GM04504 (cell line): ENCODE results near the gene CIB1.

Source experiments
- DNase-seq: peaks from one replicate; pipeline ENCODE4 v3.0.0-alpha.2; 2012; ENCODE audit warnings: low read depth

Gene CIB1

GRCh38 chr15:90214553-90215196 lies 19.1 kb downstream of the CIB1 start:
- no peak for DNase-seq

DNA sequence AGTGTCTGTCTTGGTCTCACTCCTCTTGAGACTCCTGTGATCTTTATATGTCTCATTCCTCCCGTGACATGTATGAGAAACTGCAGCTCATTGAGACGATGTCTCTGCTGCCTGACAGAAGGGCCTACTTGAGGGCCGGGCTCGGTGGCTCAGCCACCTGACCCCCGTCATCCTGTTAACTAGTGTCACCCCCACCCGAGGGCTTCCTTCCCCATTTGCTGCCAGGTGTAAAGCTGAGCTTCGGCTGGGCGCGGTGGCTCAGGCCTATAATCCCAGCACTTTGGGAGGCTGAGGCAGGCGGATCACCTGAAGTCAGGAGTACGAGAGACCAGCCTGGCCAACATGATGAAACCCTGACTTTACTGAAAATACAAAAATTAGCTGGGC lies 19.9 kb downstream of the CIB1 start:
- DNase-seq = no peak

- DNase-seq = no peak
These were observed 20.5 kb downstream of the CIB1 start for GRCh38 chr15:90213122-90213817.

- no peak for DNase-seq
These were observed 21.3 kb downstream of the CIB1 start for GRCh38 chr15:90212221-90213098.

DNA sequence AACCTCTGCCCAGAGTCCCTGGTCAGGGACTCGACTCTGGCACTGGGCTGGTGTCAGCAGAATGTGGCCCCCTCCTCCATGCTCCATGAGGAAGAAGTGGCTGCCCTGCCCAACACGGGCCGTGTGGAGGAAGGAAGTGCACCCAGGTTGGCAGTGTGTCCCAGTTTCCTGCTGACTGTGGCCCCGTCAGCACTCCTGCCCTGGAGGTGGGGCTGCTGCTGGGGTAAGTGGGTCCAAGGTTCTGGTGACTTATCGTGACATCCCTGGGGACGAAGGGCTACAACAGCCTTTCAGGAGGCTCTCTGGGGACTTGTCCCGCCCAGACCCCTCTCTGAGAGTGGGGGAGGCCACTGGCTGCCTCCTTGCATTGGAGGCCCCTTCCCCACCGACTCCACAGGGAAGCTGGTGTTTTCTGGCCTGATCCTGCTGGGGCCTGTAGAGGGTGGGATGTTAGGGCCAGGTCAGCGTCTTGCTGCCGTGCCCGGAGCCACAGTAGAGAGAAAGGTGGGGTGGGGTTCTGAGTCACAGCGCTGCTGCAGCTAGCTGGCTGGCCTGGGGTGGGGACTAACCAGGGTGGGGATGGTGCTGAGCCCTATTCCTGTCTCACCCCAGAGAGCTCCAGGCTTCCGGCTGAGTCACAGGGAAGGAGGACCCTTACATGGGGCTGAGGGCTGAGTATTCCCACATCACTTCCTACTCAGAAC lies 22.1 kb downstream of the CIB1 start:
- no peak for DNase-seq

GRCh38 chr15:90211009-90211408 lies 22.7 kb downstream of the CIB1 start:
- no peak for DNase-seq

DNA sequence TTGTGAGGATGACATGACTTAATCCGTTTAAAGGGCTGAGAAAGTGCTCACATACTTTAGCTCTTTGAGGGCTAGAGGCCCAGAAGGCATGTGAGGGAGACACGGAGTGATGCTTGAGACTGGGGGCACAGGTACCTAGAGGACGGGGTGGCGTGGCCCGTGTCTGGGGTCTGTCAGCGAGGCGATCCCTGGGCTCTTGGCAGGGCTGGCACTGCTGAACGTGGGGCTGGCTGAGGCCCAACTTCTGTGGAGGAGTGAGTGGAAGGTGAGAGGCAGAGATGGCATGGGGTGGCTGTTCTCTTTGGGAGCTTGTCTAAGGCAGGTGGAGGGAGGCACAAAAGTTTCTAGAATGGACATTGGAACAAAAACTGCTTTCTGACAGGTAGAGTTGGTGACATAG lies 23.1 kb downstream of the CIB1 start:
- DNase-seq = no peak

DNA sequence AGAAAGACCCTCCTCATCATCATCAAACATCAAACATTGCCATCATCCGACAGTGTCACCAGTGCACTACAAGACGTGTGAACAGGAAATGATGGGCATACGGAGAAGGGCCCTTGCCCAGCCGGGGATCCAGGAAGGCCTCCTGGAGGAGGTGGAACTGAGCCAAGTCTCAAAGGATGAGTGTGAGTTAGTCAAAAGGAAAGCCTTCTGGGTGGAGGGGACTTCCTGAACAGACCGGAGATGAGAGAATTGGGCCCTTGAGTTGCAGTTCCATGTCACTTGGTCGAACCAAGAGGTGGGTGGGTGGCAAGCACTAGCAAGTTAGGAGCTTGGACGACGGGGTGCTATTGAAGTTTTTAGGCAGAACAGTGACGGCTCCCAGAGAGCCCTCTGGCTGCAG lies 24.1 kb downstream of the CIB1 start:
- DNase-seq = no peak

DNA sequence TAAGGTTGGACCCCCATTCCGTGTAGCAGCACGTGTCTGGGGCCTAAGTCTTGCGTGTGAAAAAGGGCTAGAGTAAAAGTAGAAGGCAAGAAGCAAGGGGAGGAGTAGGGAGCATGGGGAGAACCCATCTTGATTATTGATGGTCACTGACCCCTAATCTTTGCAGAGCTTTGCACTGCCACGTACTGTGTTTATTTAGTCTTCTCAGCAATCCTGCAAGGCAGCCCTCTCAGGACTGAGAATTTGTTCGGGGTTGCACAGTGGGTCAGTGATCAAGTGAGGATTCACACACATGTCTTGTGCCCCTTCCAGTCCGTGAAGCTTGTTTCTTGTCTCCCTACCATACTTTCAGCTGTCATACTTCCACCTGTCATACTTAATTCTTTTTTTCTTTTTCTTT lies 25.4 kb downstream of the CIB1 start:
- DNase-seq = no peak

DNA sequence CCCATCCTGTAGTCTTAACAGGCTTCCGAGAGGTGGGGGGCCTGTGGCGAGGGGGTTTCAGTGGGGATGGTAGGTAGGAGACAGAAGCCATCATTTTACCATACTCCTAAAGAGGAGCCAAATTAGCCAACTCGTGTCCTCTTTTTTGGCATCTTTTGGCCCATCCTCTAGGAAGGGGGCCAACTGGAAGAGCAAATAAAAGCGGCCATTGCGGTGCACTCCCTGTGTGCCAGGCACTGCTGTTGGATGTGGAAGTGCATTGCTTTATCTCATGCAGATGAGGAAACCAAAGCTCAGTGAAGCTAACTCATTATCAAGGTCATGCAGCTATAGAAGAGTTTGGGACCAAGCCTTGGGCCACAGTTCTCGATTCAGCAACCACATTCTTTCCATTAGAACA lies 26.5 kb downstream of the CIB1 start:
- no peak for DNase-seq

DNA sequence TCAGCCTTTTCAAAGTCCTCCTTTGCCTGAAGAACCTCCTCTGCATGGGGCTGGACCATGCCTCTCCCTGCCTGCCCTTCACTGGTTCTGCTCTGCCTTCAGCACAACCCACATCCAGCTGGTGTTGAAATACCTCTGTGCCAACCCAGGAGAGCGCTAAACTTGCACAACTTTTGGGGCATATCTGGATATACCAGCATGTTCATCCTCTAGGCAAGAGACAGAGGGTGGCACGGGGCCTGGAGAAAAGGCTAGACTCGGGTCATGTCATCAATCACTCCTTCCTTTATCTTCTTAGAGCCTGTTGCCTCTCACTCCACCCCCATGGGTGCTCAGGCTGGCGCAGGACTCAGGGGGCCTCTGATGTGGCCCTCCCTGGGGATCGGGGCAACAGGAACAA lies 27.9 kb downstream of the CIB1 start:
- no peak for DNase-seq

GRCh38 chr15:90205050-90205848 lies 28.5 kb downstream of the CIB1 start:
- no peak for DNase-seq

- no peak for DNase-seq
These were observed 29.8 kb downstream of the CIB1 start for GRCh38 chr15:90203922-90204321.

DNA sequence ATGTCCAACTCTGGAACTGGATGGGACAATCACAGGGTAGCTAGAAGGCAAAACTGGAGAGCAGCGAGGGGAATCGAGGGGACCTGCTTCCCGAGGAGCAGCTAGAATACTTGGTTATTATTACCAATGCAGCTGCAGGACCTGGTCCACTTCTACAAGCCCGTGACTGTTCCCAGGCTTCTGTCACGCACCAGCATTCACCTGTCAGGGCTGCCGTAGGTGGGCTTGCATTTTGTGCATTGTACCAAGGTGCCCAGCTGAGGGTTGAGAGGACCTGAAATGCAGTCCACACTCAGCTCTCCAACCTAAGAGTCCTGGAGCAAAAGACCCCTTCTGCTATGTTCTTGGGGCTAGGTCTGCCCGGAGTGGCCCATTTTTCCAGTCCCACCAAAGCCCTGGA lies 30.3 kb downstream of the CIB1 start:
- no peak for DNase-seq

DNA sequence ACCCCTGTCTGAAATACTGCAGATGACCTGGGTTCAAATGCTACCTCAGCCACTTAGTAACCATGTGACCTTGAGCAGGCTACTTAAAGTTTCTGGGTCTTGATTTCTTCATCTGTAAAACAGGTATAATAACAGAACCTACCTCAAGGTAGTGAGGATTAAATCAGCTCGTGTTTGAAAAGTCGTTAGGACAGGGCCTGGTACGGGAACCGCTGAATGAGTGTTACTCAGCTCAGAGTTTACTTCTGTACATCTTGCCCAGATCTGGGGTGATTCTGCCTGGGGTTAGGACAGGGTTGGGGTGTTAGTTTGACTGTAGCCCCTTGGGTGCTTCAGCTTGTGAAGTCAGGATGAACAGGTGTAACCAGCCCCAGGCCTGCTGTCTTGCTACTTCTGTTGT lies 30.8 kb downstream of the CIB1 start:
- no peak for DNase-seq

DNA sequence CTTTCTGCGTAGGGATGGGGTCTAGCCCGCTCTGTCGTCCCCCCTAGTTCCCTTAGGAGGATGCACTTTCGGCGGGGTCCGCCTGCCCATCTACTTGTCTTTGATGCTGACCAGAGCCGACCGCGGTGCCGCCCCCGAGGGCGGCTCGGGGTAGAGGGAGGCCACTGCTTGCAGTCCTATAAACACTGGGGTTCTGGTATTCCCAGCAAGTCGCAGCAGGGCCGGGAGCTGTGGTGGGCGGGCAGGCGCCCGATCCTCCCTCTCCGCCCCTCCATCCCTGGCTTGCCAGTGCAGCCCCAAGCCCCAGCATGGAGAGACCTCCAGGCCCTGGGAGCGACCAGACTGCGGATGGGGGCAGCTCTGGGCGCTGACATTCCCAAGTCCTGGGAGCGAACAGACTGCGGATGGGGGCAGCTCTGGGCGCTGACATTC lies 31.8 kb downstream of the CIB1 start:
- no peak for DNase-seq

DNA sequence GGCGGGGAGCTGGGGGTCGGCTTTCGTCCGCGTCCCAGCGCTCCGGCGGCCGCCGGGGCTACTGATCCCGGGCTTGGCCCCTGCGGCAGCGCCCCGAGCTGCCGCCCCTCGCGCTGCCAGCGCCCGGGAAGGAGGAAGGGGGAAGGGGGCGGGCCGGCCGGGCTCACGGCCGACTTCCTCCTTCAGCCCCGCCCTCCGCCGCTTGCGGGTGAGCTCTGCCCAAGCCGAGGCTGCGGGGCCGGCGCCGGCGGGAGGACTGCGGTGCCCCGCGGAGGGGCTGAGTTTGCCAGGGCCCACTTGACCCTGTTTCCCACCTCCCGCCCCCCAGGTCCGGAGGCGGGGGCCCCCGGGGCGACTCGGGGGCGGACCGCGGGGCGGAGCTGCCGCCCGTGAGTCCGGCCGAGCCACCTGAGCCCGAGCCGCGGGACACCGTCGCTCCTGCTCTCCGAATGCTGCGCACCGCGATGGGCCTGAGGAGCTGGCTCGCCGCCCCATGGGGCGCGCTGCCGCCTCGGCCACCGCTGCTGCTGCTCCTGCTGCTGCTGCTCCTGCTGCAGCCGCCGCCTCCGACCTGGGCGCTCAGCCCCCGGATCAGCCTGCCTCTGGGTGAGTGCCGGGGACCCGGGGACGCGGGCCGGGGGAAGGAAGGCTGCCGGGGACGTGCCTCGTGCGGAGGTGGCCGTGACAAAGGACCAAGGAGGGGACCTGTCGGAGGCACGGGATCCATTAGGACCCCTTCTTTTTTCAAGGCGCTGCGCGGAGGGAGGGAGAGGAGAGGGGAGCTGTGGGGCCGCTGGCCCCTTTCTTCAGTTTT lies 32.4 kb downstream of the CIB1 start, which contains the start of gene SEMA4B:
Gene SEMA4B, plus strand, starts transcription at position 201 of the 814 bp plus-strand sequence. Its CDS starts 249 bp downstream, at position 450.
- DNase-seq = no peak

DNA sequence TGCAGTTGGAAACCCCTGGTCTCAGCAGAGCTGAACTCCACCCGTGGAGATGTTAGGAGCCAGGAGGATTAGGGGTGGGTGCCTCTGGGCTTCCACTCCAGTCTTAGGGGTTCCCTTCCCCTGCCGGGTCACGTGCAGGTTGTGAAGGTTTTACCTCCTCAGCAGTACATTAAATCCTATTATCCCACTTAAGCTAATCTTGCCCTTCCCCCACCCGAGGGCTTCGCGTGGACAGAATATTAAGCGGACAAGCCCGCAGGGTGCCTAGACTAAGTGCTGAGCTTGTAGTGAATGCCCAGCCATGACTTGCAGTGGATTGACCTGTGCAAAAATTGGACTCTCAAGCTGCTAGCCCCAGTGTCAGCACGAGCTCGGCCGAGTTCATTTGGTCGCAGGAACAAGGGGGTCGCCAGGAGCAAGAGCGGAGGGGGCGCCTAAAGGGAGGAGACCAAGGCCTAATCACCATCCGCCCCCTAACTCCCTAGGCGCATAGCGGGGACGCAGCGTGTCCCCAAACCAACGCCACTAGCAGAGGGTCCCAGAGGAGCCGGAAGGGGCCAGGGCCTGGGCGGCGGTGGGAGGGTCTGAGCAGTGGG lies 33.1 kb downstream of the CIB1 start:
- DNase-seq = no peak

DNA sequence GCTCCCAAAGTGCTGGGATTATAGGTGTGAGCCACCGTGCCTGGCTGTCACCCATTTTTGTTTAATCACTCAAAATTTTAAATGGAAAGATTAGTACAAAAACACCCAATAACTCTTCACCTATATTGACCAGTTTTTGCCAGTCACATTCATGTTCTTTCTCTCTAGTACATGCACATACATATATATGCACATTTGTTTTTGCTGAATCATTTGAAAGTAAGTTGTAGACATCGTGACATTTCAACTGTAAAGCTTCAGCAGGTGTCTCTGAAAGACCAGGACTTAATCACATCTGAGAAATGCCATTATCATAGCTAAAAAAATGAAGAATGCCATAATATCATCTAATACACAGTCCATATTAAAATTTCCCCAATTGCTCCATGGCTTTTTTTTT lies 39.1 kb downstream of the CIB1 start:
- no peak for DNase-seq
